Thoracic aorta (tissue), 2 donors: ENCODE data around the gene SEC14L5. TPM values are rescaled to one million over a fixed set of nuclear protein-coding genes. Genes with fewer than 3 reads are reported as not detected.
A peak's percentile ranks its signal among the peaks of the same experiment; 100 is the strongest.

Source experiments
- ATAC-seq: fragments of 150-250 bp; one replicate; pipeline ENCODE4 v1.8.0; 2017; ENCODE audit warnings: low read depth; ENCODE audit not compliant: insufficient number of reproducible peaks, low FRiP score
- DNase-seq: peaks from one replicate; pipeline ENCODE4 v3.0.0-alpha.2; 2020; ENCODE audit warnings: low spot score
- H3K27ac ChIP-seq, 2 donors: fragments of 200-600 bp; sonication (generic); 1 replicate in 1 of 2; 2 replicates in 1 of 2; pipeline ENCODE4 v1.5.1; 2016; ENCODE audit warnings: mild to moderate bottlenecking in 2 of 2, moderate library complexity in 2 of 2
- H3K27me3 ChIP-seq: fragments of 200-600 bp; sonication (generic); replicated peaks from 2 replicates; pipeline ENCODE4 v1.6.0; 2016; ENCODE audit warnings: mild to moderate bottlenecking; ENCODE audit not compliant: insufficient read depth
- H3K36me3 ChIP-seq: fragments of 200-600 bp; sonication (generic); one replicate; pipeline ENCODE4 v1.5.1; 2016
- H3K4me1 ChIP-seq, 2 donors: fragments of 200-600 bp; sonication (generic); 1 replicate in 1 of 2; 2 replicates in 1 of 2; pipeline versions ENCODE4 v1.5.1 to v1.6.0; 2016; ENCODE audit warnings: low read depth in 2 of 2, mild to moderate bottlenecking in 1 of 2; ENCODE audit not compliant: control insufficient read depth in 1 of 2
- H3K4me3 ChIP-seq: fragments of 200-600 bp; sonication (generic); 2 replicates; pipeline ENCODE4 v1.5.1; 2016; ENCODE audit warnings: mild to moderate bottlenecking
- H3K9me3 ChIP-seq: fragments of 200-600 bp; sonication (generic); 2 replicates; pipeline ENCODE4 v1.5.1; 2016
- total RNA-seq, 2 donors: library from RNA; depleted of rRNA; stranded (reverse); fragments of >200 nt; gene quantifications; one replicate each; pipeline versions ENCODE4 v1.1.0 to v1.2.3, GENCODE V29; 2016
- TF ChIP-seq, protein P1 (sequence below): fragments of 200-600 bp; sonication (generic); IDR thresholded peaks from one replicate; pipeline ENCODE4 v1.5.1; 2019; ENCODE audit warnings: antibody characterized with exemption

SEC14L5 gene
- total RNA-seq, 2 donors from 2014 or later = 0.92 to 4.6 TPM

DNA sequence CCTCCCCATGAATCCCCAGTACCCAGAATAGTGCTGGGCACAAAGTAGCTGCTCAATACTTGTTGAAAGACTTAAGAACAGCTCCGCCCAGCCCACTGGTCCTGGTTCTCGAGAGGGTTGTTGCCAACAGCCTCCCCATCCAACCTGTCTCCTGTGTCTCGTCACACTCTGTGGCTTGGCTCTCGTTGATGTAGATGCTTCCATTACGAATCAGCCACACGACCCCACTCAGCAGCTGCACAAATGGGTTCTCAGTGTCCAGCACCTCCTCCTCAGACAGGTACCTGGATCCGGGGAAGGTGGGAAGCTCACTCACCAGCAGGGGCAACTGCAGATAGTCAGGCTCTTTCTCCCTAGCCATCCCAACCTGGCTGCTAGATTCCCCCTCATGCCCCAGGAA, 73.5 kb downstream of the SEC14L5 start:
- ATAC-seq (no peak), DNase-seq (no peak)
- Histone ChIP-seq H3K9me3 (no peaks in the 10 kb centered on the region), H3K4me1 (peaks cover 4 to 19% of the 10 kb centered on the region in 2 donors), H3K36me3 (peaks cover 4% of the 10 kb centered on the region), H3K27ac (no peak overlapping the region), H3K4me3 (no peak overlapping the region), H3K27me3 (no peaks in the 10 kb centered on the region)
- TF ChIP-seq, protein P1, sequence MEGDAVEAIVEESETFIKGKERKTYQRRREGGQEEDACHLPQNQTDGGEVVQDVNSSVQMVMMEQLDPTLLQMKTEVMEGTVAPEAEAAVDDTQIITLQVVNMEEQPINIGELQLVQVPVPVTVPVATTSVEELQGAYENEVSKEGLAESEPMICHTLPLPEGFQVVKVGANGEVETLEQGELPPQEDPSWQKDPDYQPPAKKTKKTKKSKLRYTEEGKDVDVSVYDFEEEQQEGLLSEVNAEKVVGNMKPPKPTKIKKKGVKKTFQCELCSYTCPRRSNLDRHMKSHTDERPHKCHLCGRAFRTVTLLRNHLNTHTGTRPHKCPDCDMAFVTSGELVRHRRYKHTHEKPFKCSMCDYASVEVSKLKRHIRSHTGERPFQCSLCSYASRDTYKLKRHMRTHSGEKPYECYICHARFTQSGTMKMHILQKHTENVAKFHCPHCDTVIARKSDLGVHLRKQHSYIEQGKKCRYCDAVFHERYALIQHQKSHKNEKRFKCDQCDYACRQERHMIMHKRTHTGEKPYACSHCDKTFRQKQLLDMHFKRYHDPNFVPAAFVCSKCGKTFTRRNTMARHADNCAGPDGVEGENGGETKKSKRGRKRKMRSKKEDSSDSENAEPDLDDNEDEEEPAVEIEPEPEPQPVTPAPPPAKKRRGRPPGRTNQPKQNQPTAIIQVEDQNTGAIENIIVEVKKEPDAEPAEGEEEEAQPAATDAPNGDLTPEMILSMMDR = no peak

- Histone ChIP-seq H3K27me3 (no peaks in the 10 kb centered on the region), H3K36me3 (no peaks in the 10 kb centered on the region), H3K4me3 (peak overlapping the region; percentile 79), H3K4me1 (peaks cover 4 to 19% of the 10 kb centered on the region in 2 donors), H3K9me3 (no peaks in the 10 kb centered on the region), H3K27ac (no peak overlapping the region)
- DNase-seq = no peak
- no peak for ATAC-seq
- TF ChIP-seq, protein P1 = no peak
Measured at GRCh38 chr16:5032748-5033167, 74.6 kb downstream of the SEC14L5 start.

DNA sequence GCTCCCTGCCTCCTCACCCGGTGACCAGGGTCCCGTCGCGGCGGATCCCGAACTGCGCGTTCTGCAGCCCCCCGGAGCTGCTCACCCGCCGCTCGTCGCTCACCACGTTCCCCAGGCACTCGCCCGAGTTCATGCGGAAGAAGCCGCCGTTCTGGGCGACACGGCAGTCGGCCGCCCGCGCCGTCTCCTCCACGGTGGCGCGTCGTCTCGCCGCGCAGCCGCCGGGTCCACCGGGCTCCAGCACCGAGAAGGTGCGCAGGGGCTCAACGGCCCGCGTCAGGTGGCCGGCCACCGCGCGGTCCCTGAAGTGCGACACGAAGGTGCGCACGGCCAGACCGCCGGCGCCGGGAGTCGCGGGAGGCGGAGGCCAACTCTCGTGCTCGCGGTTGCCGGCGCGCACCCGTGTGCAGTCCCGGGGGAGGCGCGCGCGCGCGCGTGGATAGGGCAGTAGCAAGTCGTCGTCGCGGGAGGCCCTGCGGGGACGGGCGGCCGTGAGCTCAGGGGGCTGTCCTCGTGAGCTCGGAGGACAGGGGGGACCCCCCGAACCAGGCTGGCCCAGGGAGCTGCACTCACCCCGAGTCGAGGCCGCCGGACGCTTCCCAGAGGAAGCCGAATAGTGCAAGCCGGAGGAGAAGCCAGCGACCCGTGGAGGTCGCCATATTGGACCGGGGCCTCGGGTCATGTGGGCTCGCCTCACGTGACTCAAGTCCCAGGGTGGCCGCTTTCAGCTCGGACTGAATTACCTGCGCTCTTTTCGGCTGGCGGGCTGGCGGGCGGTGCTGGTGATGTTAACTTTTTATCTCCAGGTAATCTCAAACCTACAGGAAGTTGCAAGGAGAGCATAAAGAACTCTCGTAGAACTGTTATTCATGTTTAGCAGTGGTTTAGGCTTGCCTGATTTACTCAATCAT, 75.4 kb downstream of the SEC14L5 start, which contains the start of gene NAGPA:
Gene NAGPA (minus strand): TSS at position 680 of the 911 bp plus-strand sequence. CDS start 21 bp downstream, at position 659.
- H3K36me3 ChIP-seq = no peaks in the 10 kb centered on the region
- DNase-seq (peak; percentile 60), ATAC-seq (peak; percentile 88)
- no peaks in the 10 kb centered on the region for H3K9me3 ChIP-seq
- H3K4me1 ChIP-seq = peaks cover 4 to 19% of the 10 kb centered on the region in 2 donors
- peak within 1 kb of the TSS; percentile 79 for H3K4me3 ChIP-seq
- TF ChIP-seq, protein P1 = no peak
- H3K27ac ChIP-seq = peak within 1 kb of the TSS; percentile 42 to 61
- no peaks in the 10 kb centered on the region for H3K27me3 ChIP-seq

DNA sequence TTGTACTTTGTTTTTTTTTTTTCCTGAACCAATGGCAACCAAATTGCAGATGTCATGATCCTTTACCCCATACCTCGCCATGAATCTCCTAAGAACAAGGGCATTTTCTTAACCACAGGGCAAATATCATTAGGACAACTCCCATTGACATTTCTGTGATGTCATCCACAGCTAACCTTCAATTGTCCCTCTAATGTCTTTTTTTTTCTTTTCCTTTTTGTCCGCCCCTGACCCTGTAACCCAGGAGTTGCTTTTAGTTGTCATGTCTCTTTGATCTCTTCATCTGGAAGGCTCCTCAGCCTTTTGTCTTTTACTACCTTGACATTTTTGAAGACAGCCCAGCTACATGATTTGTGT, 76.0 kb downstream of the SEC14L5 start:
- no peaks in the 10 kb centered on the region for H3K36me3 ChIP-seq
- ATAC-seq (no peak), DNase-seq (no peak)
- TF ChIP-seq, protein P1 = no peak
- peak overlapping the region; percentile 42 to 61 for H3K27ac ChIP-seq
- no peaks in the 10 kb centered on the region for H3K27me3 ChIP-seq
- H3K9me3 ChIP-seq = no peaks in the 10 kb centered on the region
- H3K4me1 ChIP-seq = peaks cover 4 to 19% of the 10 kb centered on the region in 2 donors
- H3K4me3 ChIP-seq = peak overlapping the region; percentile 79

DNA sequence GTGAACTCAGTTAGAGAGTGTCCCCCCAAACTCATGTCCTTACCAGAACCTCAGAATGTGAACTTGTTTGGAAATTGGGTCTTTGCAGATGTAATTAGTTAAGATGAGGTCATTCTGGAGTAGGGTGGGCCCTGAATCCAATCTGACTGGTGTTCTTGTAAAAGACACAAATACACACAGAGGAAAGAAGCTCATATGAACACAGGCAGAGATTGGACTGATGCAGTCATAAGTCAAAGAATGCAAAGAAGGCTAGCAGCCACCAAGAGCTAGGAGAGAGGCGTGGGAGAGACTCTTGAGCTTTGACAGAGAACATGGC, 77.7 kb downstream of the SEC14L5 start:
- Histone ChIP-seq H3K4me1 (peaks cover 4 to 19% of the 10 kb centered on the region in 2 donors), H3K27me3 (no peaks in the 10 kb centered on the region), H3K27ac (no peak overlapping the region), H3K4me3 (no peak overlapping the region), H3K36me3 (no peaks in the 10 kb centered on the region), H3K9me3 (no peaks in the 10 kb centered on the region)
- no peak for DNase-seq
- no peak for ATAC-seq
- TF ChIP-seq, protein P1 = no peak
